Small intestine (tissue), 7 donors: Measurements from ENCODE around the gene CD58. TPM values are rescaled to one million over a fixed set of nuclear protein-coding genes. Genes with fewer than 3 reads are reported as not detected.
A peak's percentile ranks its signal among the peaks of the same experiment; 100 is the strongest.

Experiments used
- DNase-seq, 2 donors: peaks; one replicate each; pipeline versions ENCODE4 v3.0.0 to v3.0.0-alpha.2; 2013
- FAIRE-seq: peaks from 2 replicates; lab custom pipeline; 2012; peaks lifted over from hg19 to GRCh38; lab: Jason Lieb, UNC
- H3K27ac ChIP-seq, 3 donors: one replicate each; pipeline ENCODE4 v1.5.1; 2013; ENCODE audit warnings: low read length in 2 of 3, mild to moderate bottlenecking in 2 of 3, control low read depth in 1 of 3, inconsistent platforms in 1 of 3, low read depth in 1 of 3, moderate library complexity in 1 of 3
- H3K27me3 ChIP-seq, 3 donors: one replicate each; pipeline ENCODE4 v1.6.1; 2013; ENCODE audit warnings: low read length in 3 of 3, inconsistent platforms in 1 of 3; ENCODE audit not compliant: control insufficient read depth in 3 of 3, insufficient read depth in 3 of 3
- H3K36me3 ChIP-seq, 3 donors: one replicate each; pipeline ENCODE4 v1.6.1; 2013; ENCODE audit warnings: low read length in 3 of 3, inconsistent platforms in 1 of 3, low read depth in 1 of 3, mild to moderate bottlenecking in 1 of 3, moderate library complexity in 1 of 3; ENCODE audit not compliant: control insufficient read depth in 3 of 3, insufficient read depth in 2 of 3
- H3K4me1 ChIP-seq, 3 donors: one replicate each; pipeline ENCODE4 v1.6.1; 2013; ENCODE audit warnings: low read length in 2 of 3, inconsistent platforms in 1 of 3, low read depth in 1 of 3, mild to moderate bottlenecking in 1 of 3, moderate library complexity in 1 of 3; ENCODE audit not compliant: control insufficient read depth in 3 of 3, insufficient read depth in 2 of 3
- H3K4me3 ChIP-seq, 3 donors: one replicate each; pipeline ENCODE4 v1.5.1; 2013; ENCODE audit warnings: low read length in 3 of 3, control low read depth in 1 of 3, inconsistent platforms in 1 of 3, low read depth in 1 of 3, mild to moderate bottlenecking in 1 of 3, moderate library complexity in 1 of 3
- H3K9me3 ChIP-seq, 2 donors: one replicate each; pipeline ENCODE4 v1.6.1; 2013; ENCODE audit warnings: low read depth in 1 of 2, low read length in 1 of 2; ENCODE audit not compliant: control insufficient read depth in 2 of 2, insufficient read depth in 1 of 2
- WGBS, 3 donors: extraction: QIAGEN DNeasy Blood & Tissue Kit; methylation state at CpG; one replicate each; pipeline ENCODE4 v1.1.7; 2013; 5-methylcytosine and 5-hydroxymethylcytosine counted together
- polyA plus RNA-seq, 4 donors: library from polyadenylated mRNA; stranded (reverse) in 3 of 4; unstranded in 1 of 4; fragments of 200-250 nt in 3 of 4; fragments of 120-200 nt in 1 of 4; gene quantifications; one replicate each; pipeline versions ENCODE4 v1.2.1 to v1.2.3, GENCODE V29; 2013
- donor health status: healthy with polysubstance abuse.
- donor health status: control.
- donor health status: control.
- donor health status: Bipolar disorder and iron deficiency.
- donor health status: healthy.

Gene CD58
- polyA plus RNA-seq, 4 donors, result 28.4 to 40.8 (median 29.6) TPM

- no peak for FAIRE-seq
- H3K36me3 ChIP-seq, result no peaks in the 10 kb centered on the region
- no peaks in the 10 kb centered on the region for H3K9me3 ChIP-seq
- peak; percentile 94 to 98 for DNase-seq
- H3K4me1 ChIP-seq, result peaks cover 12 to 68% (median 18%) of the 10 kb centered on the region in 3 donors
- H3K27ac ChIP-seq, result peak overlapping the region; percentile 7 to 97 (median 90)
- no peak overlapping the region for H3K4me3 ChIP-seq
- WGBS, 3 donors, result 26 to 34% (median 28%) methylated on average over 6 of the region's 6 CpGs
- no peaks in the 10 kb centered on the region for H3K27me3 ChIP-seq
Measured at GRCh38 chr1:116485071-116485735, 85.6 kb downstream of the CD58 start.

- Histone ChIP-seq H3K27ac (peak overlapping the region; percentile 14 to 97 (median 90)), H3K4me3 (no peak overlapping the region), H3K36me3 (no peaks in the 10 kb centered on the region), H3K4me1 (peaks cover 11 to 63% (median 15%) of the 10 kb centered on the region in 3 donors), H3K9me3 (no peaks in the 10 kb centered on the region), H3K27me3 (no peaks in the 10 kb centered on the region)
- FAIRE-seq (no peak), DNase-seq (peak; percentile 44 to 98)
- WGBS, 3 donors, result 37 to 62% (median 38%) methylated on average over 9 to 11 of the region's 11 CpGs
Measured at GRCh38 chr1:116483481-116484309, 87.1 kb downstream of the CD58 start.

GRCh38 chr1:116482490-116482889, 88.3 kb downstream of the CD58 start:
- FAIRE-seq, result no peak

GRCh38 chr1:116481934-116482333, 88.9 kb downstream of the CD58 start:
- 26 to 67% (median 51%) methylated on average over 3 of the region's 3 CpGs for WGBS, 3 donors
- Histone ChIP-seq H3K27me3 (no peaks in the 10 kb centered on the region), H3K4me3 (no peak overlapping the region), H3K27ac (peak overlapping the region; percentile 60 to 97 (median 88)), H3K4me1 (peaks cover 6 to 75% (median 19%) of the 10 kb centered on the region in 3 donors), H3K9me3 (no peaks in the 10 kb centered on the region), H3K36me3 (no peaks in the 10 kb centered on the region)
- DNase-seq (peak; percentile 73 to 98), FAIRE-seq (no peak)

More at GRCh38 chr1:116482490-116482889, 88.3 kb downstream of the CD58 start:
- H3K27me3 ChIP-seq, result no peaks in the 10 kb centered on the region
- peak overlapping the region; percentile 60 to 97 (median 88) for H3K27ac ChIP-seq
- peak in 1 of 2 donors; percentile 65 for DNase-seq
- WGBS, 3 donors, result 46 to 80% (median 50%) methylated on average over 2 of the region's 2 CpGs
- peaks cover 6 to 69% (median 19%) of the 10 kb centered on the region in 3 donors for H3K4me1 ChIP-seq
- H3K36me3 ChIP-seq, result no peaks in the 10 kb centered on the region
- H3K4me3 ChIP-seq, result no peak overlapping the region
- no peaks in the 10 kb centered on the region for H3K9me3 ChIP-seq

GRCh38 chr1:116478621-116479020, 92.2 kb downstream of the CD58 start:
- no peak for DNase-seq
- H3K36me3 ChIP-seq, result no peaks in the 10 kb centered on the region
- H3K4me1 ChIP-seq, result peaks cover 6 to 86% (median 19%) of the 10 kb centered on the region in 3 donors
- no peak for FAIRE-seq
- no peaks in the 10 kb centered on the region for H3K9me3 ChIP-seq
- no peak overlapping the region for H3K27ac ChIP-seq
- H3K4me3 ChIP-seq, result no peak overlapping the region
- WGBS, 3 donors, result 95 to 96% (median 95%) methylated on average over 6 of the region's 6 CpGs
- H3K27me3 ChIP-seq, result no peaks in the 10 kb centered on the region

GRCh38 chr1:116477429-116477828, 93.4 kb downstream of the CD58 start:
- H3K36me3 ChIP-seq, result no peaks in the 10 kb centered on the region
- DNase-seq, result peak; percentile 83 to 87
- FAIRE-seq, result no peak
- no peak overlapping the region for H3K4me3 ChIP-seq
- no peaks in the 10 kb centered on the region for H3K27me3 ChIP-seq
- H3K4me1 ChIP-seq, result peaks cover 5 to 93% (median 18%) of the 10 kb centered on the region in 3 donors
- WGBS, 3 donors, result 21 to 42% (median 37%) methylated on average over 3 of the region's 3 CpGs
- H3K27ac ChIP-seq, result peak overlapping the region; percentile 69 to 97 (median 84)
- H3K9me3 ChIP-seq, result no peaks in the 10 kb centered on the region

- Histone ChIP-seq H3K4me3 (no peak overlapping the region), H3K36me3 (no peaks in the 10 kb centered on the region), H3K4me1 (peaks cover 7 to 93% (median 14%) of the 10 kb centered on the region in 3 donors), H3K27me3 (no peaks in the 10 kb centered on the region), H3K9me3 (no peaks in the 10 kb centered on the region), H3K27ac (peak overlapping the region; percentile 86 to 97 (median 97))
- DNase-seq, result peak; percentile 84 to 97
- WGBS, 3 donors, result 8 to 59% (median 37%) methylated on average over 3 of the region's 3 CpGs
- no peak for FAIRE-seq
Measured at GRCh38 chr1:116476321-116476720, 94.5 kb downstream of the CD58 start.

GRCh38 chr1:116475850-116476218, 95.0 kb downstream of the CD58 start:
- peaks cover 5 to 91% (median 12%) of the 10 kb centered on the region in 3 donors for H3K4me1 ChIP-seq
- DNase-seq (peak in 1 of 2 donors; percentile 68), FAIRE-seq (no peak)
- no peaks in the 10 kb centered on the region for H3K27me3 ChIP-seq
- H3K27ac ChIP-seq, result peak overlapping the region; percentile 86 to 97 (median 97)
- H3K4me3 ChIP-seq, result no peak overlapping the region
- 16 to 73% (median 46%) methylated on average over 7 of the region's 7 CpGs for WGBS, 3 donors
- H3K9me3 ChIP-seq, result no peaks in the 10 kb centered on the region
- no peaks in the 10 kb centered on the region for H3K36me3 ChIP-seq
